GM21825 (cell line): ENCODE results near the gene NXN.
"Not testable (repeated sequence)": the region's sequence is repeated elsewhere in the genome, so short reads cannot be mapped to it uniquely, and the experiment has no call there.

Experiments used
- ATAC-seq: cut with Tn5 transposase; IDR thresholded peaks from one replicate; pipeline ENCODE4 v1.9.1; 2021; ENCODE audit warnings: mild to moderate bottlenecking, moderate library complexity; ENCODE audit not compliant: unreplicated experiment

The NXN gene

DNA sequence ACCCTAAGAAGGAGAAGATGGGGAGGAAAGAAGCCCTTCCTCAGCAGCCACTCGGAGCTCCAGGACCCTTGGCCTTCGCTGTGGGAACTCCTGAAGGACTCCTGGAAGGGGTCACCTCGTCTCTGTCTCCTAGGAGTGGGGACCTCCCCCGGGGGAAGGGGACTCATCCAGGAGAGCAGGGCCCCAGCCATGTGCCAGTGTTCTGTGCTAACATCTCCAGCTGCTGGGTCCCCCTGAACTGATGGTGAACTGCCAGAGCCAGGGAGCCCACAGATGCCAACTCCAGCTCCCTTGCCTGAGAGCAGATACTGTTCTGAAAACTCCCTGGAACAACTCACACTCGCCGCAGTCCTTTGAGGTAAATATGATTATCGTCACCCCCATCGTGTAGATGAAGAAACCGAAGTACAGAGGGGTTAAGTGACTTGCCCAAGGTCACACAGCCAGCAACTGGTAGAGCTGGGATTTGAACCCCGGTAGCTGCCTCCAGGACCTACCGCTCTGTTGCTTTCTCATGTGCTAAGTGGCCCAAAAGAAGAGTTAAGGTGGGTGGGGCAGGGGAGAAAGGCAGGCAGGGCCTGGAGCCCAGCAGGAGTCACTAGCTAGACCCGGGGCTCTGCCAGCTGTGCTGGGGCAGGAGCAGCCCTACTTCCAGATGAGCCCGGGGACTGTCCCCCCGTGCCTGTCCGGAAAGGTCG lies 27.9 kb upstream of the NXN start:
- no peak for ATAC-seq

DNA sequence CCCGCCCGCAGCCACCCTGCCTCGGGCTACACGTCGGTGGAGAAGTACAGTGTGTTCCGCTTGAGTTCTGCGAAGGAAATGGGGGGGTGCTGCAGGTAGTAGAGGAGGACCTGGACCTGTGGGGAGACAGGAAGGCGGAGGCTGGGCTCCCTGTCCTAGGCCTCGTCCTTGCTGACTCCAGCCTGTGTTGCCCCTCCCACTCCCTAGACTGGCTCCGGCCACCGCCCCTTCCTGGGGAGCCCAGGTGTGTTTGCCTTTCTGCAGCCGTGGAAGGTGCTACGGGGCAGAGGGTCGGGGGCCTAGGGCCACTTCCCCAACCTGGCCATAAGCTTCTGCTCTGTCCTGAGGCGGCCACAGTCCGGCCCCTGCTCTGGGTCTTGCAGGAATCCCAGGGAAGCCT lies 26.5 kb upstream of the NXN start:
- no peak for ATAC-seq

DNA sequence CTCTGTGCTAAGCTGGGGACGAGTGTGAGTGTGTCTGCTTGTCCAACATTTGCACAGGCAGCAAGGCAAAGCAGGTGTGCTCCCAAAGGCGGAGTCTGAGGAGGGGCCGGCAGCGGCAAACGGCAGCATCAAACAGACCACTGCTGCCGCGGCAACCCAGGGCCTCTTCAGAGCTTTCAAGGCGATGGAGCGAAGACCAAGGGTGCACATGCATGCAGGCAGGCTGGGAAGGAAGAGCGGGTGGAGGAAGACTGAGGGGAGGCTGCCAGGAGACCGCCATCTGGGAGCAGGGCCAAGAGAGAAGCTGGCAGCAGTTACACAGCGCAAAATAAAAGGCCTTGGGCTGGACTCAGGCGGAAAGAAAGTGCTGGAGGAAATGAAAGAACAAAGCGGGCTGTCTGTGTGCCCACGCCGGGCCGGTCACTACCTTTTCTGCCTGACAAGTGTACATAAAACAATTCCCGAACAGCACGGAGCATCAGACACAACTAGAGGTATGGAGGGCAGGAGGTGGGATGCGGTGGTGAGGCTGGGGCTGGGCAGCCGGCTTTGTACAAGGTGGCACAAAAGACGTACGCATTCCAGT lies 25.9 kb upstream of the NXN start:
- ATAC-seq: no peak

DNA sequence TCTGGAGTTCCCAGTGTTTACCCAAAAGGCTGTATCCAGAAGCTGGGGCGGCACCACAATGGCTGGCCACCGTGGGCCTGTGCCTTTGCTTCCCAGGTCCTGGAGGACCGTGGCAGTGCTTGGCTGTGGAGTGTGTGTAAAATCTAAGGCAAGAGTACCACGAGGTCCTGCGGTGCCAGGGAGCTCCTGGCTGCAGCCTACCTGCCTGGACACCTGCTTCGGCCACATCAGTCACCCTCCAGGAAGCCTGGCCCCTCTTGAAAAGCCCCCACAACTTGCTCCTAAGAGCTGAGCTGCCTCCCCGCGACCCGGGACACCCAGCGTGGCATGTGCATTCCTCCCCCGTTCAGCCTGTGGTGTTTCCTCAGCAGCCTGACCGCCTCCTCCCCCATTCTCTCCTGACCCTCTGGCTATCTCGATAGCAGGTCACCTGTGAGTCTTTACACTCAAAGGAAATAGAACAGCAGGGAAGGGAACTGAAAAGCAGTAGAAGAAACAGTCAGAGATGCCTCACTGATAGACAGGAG lies 25.3 kb upstream of the NXN start:
- ATAC-seq: no peak

DNA sequence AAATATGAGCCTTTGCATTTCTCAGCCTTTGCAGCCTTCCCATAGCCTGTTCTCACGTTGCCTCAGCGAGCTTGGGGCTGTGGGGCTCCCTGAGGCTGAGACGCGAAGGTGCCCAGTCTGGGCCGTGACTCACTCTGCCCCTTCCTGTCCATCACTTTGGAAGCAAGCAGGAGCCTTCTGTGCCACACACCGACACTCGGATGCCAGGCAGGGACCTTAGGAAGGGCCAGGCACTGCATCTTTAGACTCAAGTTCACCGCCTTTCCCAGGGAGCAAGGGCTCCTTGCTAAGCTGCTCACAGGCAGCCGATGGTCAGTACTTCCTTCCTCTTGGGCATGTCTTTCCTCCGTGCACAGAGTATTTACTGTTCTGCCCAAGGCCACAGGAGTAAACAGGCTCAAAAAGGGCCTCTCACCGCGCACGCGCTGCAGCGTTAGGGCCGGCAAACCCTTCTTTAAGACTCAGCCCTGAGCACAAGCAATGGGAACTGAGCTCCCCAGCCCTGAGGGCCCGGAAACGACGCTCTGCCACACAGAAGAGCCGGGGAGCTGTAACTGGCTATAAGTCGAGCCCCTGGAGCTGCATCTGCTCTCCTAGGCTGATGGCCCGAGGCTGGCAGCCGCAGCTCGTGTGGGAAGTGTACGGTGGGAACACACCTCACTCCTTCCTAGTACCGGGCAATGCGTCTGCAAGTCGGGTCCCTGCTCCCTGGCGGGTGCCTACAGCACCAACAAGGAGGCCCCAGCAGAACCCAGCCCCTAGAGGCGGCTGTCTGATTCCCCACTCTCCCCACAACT lies 24.6 kb upstream of the NXN start:
- no peak for ATAC-seq

DNA sequence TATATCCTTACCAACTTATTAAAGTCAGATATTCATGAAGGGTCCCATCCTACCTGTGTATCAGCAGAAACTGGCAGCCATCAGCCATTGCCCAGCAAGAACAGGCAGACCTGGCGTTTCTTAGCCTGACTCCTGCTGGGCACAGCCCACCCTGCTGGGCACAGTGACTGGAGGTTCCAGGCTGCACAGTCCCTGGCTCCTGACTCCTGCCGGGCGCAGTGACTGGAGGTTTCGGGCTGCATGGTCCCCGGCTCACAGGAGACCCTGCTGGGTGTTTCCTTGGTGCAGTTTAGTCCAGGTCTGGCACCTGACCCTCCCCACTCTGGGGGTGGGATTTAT lies 24.0 kb upstream of the NXN start:
- no peak for ATAC-seq

DNA sequence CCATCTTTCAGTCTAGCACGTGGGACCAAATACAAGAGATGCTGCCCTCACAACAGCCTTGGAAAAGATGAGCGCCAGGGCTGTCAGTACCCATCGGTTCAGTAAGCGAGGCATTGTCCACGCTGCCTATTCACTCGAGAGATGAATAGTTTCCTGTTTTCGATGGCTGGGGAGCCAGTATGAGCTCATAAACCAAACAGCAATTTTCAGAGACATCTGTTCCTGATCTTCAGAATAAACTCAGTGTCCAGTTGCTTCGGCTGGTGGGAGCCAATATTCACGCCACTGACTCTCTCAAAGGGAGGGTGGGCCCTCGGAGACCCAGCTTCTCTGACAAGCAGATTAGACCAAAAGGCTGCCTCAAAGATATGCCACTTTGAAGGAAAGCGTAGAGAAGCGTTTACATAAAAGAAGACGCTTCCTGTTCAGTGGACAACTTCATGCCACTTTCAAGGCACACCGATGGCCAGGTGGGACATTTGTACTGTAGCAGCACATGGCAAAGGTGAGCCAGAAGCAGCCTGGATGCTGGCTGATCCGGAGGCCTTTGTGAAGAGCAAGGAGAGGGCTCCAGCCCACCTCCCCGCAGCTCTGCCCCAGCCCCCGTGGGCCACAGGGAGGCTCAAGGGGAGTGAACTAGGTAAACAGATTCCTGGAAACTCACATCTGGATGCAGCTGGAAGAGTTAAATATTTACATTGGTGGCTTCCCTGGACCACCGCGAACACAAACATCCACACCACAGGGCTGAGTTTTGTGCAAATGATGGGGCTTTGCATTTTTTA lies 23.4 kb upstream of the NXN start:
- no peak for ATAC-seq

DNA sequence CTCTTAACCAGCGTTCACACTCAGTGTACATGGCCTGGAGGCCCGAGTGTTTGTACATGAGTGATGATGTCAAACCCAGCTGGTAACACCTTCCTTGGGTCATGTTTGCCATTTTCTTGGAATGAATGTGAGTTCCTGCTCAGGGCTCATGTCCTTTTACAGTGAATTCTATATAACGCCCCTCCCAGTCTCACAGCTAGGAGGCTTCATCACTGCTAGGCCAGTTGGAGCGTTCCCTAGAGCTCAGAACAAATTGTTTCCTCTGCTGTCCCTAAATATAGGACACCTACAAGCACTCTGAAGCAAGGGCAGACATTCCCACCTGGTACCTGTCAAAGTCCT lies 22.8 kb upstream of the NXN start:
- ATAC-seq: no peak

DNA sequence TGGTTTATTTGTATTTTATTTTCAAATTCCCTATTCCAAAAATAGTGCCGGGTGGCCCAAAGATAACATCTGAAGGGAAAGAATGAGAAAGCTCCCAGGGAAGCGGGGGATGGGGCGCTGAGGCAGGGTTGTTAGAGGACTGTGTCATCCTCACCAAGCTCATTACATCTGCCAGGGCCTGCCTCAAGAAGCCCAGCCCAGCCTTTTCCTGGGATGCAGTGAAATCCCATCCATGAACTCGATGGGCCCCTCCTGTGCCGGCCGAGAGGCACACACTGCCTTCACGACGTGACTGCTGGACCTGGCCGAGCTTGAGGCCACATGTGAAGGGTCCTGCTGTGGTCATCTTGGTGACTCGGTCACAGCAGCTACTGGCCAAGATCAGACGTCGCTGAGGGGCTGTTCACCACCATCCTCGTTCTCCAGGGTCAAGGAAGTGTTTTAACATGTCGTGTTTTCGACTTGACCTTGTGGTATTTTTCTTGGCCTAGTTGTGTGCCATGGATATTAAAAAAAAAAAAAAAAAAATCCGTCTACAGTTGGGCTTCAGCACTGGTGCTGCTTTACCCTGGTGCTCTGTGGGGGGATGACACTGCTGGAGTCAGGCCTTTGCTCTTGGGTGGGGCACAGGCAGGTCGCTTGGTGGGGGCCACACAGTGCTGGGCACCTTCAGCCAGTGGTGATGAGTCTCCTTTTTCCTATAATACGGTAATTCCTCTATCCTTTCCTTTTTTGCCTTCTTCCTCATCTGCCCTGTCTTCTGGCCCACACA lies 22.2 kb upstream of the NXN start:
- ATAC-seq: no peak

DNA sequence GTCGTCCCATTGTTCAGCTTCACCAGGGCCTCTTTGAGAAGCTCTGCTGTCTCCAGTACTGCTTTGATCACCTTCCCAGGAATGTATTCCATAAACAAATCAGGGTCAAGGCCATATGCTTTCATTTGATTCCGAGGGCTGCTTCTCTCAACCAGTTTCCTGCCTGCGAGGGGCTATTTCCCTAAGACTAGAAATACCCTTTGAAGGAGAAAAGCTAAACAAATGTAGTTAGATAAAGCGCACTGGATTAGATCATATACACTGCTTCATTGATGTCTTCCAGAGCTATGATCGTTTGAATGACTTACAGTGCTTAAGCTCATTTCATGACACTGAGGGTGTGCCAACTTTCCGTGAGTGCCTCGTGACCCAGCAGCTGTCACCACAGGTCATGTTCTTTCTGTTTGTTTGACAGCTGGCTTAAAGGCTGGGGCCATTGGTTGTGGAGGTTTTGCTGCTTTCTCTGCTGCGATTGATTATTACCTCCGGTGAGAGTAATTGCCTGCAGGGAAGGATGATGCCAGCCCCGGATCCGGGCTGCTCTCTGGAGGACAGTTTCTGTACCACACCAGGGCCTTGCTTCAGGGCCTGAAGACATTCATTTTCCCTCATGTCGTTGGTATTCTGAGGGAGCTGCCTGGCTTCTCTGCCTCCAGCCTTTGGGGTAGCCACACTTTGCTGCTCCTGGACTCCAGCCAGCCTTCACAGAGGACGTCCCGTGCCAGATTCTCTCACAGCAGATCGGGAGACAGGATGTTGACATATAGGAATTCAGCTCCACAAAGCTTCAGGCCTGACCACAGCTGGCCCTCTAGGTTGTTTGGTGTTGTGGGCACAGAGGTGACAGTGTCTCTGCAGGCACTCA lies 21.3 kb upstream of the NXN start:
- no peak for ATAC-seq

DNA sequence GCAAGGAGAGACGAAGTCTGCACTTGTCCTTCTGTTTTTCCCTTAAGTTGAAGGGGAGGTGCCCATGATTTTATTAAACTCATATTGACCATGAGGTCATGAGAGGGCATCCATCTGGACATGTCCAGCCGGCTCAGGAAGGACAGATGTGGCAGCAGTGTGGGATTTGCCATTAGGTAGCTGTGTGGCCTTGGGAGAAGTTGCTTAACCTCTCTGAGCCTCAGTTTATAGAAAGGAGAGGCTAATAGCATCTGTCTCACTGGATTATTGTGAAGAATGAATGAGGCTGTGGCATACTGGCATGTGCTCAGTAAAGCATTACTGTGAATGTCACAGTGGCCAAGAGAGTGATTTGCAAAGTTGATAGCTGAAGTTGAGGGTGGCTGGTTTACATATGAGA lies 18.5 kb upstream of the NXN start:
- ATAC-seq: no peak

DNA sequence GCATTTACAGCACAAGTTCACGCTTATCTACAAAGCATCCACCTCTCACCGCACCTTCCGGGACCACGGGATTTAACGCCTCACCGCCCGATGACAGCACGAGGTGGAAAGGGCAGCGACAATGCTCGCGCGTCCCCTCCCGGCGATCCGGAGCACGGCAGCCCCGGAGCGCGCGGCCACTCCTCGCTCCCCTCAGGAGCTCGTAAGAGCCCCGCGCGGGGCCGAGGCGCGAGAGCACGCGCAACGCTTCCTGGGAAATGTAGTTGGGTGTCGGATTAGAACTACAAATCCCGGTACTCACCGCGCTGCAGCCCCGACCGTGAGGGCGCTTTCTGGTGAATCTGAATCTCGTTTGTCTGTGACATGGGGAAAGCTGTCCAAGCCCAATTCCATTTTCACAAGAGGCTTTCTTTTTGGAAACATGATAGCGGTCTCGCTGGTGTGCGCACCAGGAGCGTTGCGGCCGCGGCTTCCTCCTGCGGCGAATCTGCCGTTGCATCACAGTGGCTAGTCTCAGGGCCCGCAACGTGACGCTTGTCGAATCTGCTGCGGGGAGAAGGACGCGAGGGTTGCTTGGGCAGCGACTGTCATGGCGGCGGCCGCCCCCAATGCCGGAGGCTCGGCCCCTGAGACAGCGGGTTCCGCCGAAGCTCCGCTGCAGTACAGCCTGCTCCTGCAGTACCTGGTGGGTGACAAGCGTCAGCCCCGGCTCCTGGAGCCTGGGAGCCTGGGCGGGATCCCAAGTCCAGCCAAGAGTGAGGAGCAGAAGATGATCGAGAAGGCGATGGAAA lies 17.2 kb upstream of the NXN start, which contains the start of gene TIMM22:
TIMM22 (plus strand) TSS at position 576 of the 791 bp plus-strand sequence; CDS start at position 590, 14 bp downstream.
- peak; percentile 75 for ATAC-seq

DNA sequence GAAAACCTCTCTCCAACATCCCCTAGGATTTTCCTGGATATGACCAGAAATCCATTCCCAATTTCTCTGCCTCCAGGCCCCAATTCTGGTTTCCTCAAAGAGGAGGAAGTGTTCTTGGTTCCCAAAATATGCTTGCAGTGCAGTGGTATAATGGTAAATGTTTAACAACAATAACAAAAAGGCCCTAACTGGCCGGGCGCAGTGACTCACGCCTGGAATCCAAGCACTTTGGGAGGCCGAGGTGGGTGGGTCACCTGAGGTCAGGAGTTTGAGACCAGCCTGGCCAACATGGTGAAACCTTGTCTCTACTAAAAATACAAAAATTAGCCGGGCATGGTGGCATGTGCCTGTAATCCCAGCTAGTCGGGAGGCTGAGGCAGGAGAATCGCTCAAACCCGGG lies 15.7 kb upstream of the NXN start:
- ATAC-seq: not testable (repeated sequence)

DNA sequence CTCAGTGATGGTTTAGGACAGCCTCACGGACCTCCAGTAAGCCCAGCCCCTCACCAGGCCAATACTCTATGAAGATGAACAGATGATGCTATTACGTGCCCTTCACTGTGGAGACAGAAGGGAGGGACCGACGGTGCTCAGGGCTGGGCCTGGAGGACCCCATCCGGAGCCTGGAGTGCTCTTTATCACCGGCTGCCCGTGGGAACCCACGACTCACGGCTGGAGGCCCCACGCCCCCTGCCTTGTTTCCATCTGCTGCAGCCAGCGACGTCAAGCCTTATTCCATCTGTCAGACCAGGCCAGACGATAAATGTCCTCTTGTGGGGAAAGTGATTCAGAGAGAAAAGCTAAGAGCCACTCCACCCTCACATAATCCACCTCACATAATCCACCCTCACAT lies 13.4 kb upstream of the NXN start:
- no peak for ATAC-seq

DNA sequence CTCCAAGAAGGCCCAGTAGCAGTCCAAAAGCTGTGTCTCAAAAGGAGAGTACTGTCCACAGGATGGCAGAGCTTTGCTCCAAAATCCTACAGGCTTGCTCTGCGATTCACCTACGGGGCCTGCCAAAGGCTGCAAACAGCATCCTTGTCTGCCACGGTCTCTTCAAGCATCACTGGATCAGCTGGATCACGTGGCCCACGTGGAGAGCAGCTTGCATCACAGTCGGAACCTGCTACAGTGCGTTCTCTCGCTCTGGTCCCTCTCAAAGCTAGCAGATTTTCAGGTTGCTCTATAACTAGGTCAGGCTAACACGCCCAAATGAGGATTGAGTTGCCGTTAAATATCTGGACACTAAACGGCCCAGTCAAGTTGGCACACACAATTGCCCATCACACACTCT lies 9.0 kb upstream of the NXN start:
- ATAC-seq: no peak

DNA sequence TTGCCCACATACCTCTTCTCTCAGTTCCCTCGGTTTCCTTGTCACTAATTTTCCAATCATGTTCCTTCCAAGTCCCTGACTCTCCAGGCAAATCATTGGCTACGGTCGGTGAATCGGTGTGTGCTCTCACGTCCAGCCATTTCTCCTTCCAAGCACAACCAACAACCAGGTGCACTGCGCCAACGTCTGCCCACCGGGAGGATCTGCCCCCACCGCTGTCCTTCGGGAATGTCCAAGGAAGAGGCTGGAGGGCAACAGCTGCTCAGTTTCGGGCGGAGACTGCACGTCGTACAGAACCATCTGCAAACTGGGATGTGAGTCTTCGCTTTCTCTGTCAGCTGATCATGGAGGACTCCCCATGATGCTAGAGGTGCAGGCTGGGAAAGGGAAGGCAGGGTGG lies 8.4 kb upstream of the NXN start:
- ATAC-seq: no peak

DNA sequence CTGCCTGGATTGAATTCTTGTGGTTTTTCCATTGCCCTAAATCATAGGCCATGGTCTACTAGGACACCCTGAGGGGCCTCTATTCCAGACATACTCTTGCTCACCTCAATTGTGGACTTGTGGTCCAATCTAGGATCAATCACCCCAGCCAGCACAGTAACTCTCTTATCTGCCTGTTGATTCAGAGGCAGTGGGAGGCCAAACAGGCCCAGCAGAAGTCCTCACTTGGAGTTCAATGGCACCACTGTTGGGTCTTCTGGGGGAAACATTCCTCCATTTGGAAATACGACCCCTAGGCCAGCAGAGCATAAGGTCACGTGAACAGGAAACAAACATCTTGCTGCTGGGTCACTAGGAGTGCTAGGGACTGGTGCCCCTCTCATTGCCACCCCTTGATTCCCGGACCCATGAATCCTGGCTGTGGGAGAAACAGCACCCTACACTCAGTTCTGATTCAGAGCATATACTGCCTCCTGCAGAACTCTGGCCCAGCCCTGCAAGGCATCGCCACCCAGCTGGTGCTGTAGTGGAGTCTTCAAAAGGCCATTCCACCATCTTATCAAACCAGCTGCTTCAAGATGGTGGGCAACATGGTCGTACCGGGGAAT lies 6.8 kb upstream of the NXN start:
- no peak for ATAC-seq

DNA sequence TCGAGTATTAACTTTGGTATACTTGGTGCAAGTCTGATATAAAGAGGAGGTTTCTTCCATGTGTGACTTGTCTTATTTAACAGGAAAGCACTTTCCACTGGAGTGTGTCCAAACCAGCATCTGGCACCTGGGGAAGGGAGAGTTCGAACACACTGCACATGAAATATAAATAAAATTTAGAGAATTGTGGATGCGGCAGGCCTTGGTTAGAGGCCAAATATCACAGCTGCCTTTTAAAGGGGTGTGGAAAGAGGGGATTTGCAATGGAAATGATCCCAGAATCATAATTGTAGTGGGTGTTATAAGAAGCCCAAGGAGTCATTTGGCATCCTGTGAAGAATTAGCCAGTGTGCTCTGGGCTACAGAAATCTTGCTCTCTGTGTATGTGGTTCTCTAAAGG lies 4.3 kb upstream of the NXN start:
- no peak for ATAC-seq

DNA sequence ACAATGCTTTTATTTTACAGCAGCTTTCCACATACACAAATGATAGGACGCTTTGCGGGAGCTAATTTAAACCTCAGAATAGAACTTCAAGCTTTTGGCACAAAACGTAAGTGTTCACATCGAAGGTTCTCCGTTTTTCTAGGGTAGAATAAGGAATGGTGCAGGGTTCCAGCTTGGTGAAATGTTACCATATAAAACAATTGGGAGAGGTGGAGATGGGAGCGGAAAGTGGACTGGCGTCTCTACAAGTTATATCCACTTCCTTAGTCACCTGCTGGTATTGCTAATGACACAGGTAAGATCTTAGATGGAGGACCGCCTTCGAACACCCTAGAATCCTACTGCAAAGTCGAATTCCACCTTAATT lies 1.7 kb upstream of the NXN start:
- no peak for ATAC-seq
